Stimulated activated CD8-positive, alpha-beta memory T cell treated with anti-CD3 and anti-CD28 coated beads, Interleukin-12 subunit alpha, Interleukin-12 subunit beta, amount 100 ng/mL, for 24 hours (primary cell): ENCODE data around the gene FGF19.

ENCODE experiments used
- DNase-seq: peaks from one replicate; pipeline ENCODE4 v3.0.0-alpha.2; 2020; ENCODE audit errors: extremely low read depth

Gene FGF19

GRCh38 chr11:69703768-69704507 is at the start of gene FGF19:
TSS of gene FGF19 (minus strand) at chr11:69704022. CDS start at chr11:69703876, 146 bp downstream.
- DNase-seq, result no peak

GRCh38 chr11:69752890-69753289 is 49.1 kb upstream of the FGF19 start:
- DNase-seq, result no peak

- no peak for DNase-seq
These were observed 47.2 kb upstream of the FGF19 start for GRCh38 chr11:69750875-69751597.

- DNase-seq, result no peak
These were observed 46.5 kb upstream of the FGF19 start for GRCh38 chr11:69750108-69750850.

GRCh38 chr11:69748637-69749036 is 44.8 kb upstream of the FGF19 start:
- no peak for DNase-seq

GRCh38 chr11:69746752-69747742 is 43.2 kb upstream of the FGF19 start:
- no peak for DNase-seq

GRCh38 chr11:69746140-69746539 is 42.3 kb upstream of the FGF19 start:
- DNase-seq, result no peak

GRCh38 chr11:69745201-69745600 is 41.4 kb upstream of the FGF19 start:
- no peak for DNase-seq

GRCh38 chr11:69744435-69744834 is 40.6 kb upstream of the FGF19 start:
- DNase-seq, result no peak

- no peak for DNase-seq
These were observed 31.0 kb upstream of the FGF19 start for GRCh38 chr11:69734841-69735240.

- no peak for DNase-seq
These were observed 30.5 kb upstream of the FGF19 start for GRCh38 chr11:69734367-69734766.

GRCh38 chr11:69732910-69733309 is 29.1 kb upstream of the FGF19 start:
- DNase-seq, result no peak

- DNase-seq, result no peak
These were observed 27.3 kb upstream of the FGF19 start for GRCh38 chr11:69731110-69731509.

GRCh38 chr11:69730500-69730899 is 26.7 kb upstream of the FGF19 start:
- DNase-seq, result no peak

GRCh38 chr11:69729252-69729651 is 25.4 kb upstream of the FGF19 start:
- DNase-seq, result no peak

GRCh38 chr11:69727266-69727665 is 23.4 kb upstream of the FGF19 start:
- no peak for DNase-seq

- no peak for DNase-seq
These were observed 22.7 kb upstream of the FGF19 start for GRCh38 chr11:69726481-69726880.

GRCh38 chr11:69726019-69726418 is 22.2 kb upstream of the FGF19 start:
- DNase-seq, result no peak

GRCh38 chr11:69721745-69722144 is 17.9 kb upstream of the FGF19 start:
- no peak for DNase-seq

GRCh38 chr11:69721106-69721505 is 17.3 kb upstream of the FGF19 start:
- no peak for DNase-seq

GRCh38 chr11:69718912-69719311 is 15.1 kb upstream of the FGF19 start:
- DNase-seq, result no peak
